ENCODE measurements around the gene CNTNAP2. TPM values are rescaled to one million over a fixed set of nuclear protein-coding genes. Genes with fewer than 3 reads are reported as not detected.

CNTNAP2 gene
- total and polyA plus RNA-seq, 4 donors = not detected

DNA sequence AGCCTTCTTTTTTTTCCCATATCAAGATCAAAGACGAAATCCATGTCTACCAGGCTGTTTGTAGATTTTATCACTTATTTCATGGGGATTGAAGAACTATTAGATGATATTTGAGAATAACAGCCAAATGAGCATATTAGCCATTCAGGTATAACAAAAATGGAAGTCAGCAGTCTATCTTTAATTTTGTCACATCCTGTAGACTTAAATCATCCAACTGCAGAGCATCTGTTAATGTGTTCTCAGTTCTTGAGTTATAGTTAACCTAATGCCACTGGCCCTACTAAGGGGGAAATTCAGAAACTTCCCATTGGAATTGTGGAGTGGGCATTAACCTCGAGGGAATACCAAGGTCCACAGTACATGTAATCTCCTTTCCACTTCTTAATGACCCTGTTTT, 380.1 kb downstream of the CNTNAP2 start:
- Histone ChIP-seq H3K27ac (ENCODE audit: low read depth in 1 of 2, low read length in 2 of 2) (no peak overlapping the region), H3K36me3 (ENCODE audit: control insufficient read depth in 1 of 2, insufficient read depth in 2 of 2, low read length in 1 of 2) (no peaks in the 10 kb centered on the region), H3K9me3 (ENCODE audit: control insufficient read depth, low read length) (no peaks in the 10 kb centered on the region), H3K4me1 (ENCODE audit: control insufficient read depth in 1 of 2, insufficient read depth in 2 of 2, low read length in 2 of 2) (no peaks in the 10 kb centered on the region), H3K4me3 (ENCODE audit: low read length in 2 of 2) (no peak overlapping the region), H3K27me3 (ENCODE audit: control insufficient read depth in 1 of 2, insufficient read depth in 2 of 2, low read length in 1 of 2) (no peaks in the 10 kb centered on the region)
- no peak for DNase-seq
- ATAC-seq (ENCODE audit: low FRiP score) = no peak
- intact Hi-C loops (cut with DNase I) = no loop called here
- WGBS, 2 donors = 57 to 71% methylated on average over 2 of the region's 2 CpGs

- intact Hi-C loops (cut with DNase I) = loop anchor here in 1 of 2 donors (5.0 kb wide), 1 partner anchor 147 kb away; no protein-coding TSS in a partner anchor
- Histone ChIP-seq H3K27ac (ENCODE audit: low read depth in 1 of 2, low read length in 2 of 2) (no peak overlapping the region), H3K36me3 (ENCODE audit: control insufficient read depth in 1 of 2, insufficient read depth in 2 of 2, low read length in 1 of 2) (no peaks in the 10 kb centered on the region), H3K27me3 (ENCODE audit: control insufficient read depth in 1 of 2, insufficient read depth in 2 of 2, low read length in 1 of 2) (no peaks in the 10 kb centered on the region), H3K9me3 (ENCODE audit: control insufficient read depth, low read length) (no peaks in the 10 kb centered on the region), H3K4me1 (ENCODE audit: control insufficient read depth in 1 of 2, insufficient read depth in 2 of 2, low read length in 2 of 2) (no peaks in the 10 kb centered on the region), H3K4me3 (ENCODE audit: low read length in 2 of 2) (no peak overlapping the region)
- no peak for DNase-seq
- ATAC-seq (ENCODE audit: low FRiP score) = no peak
- WGBS, 2 donors = 71 to 73% methylated on average over 2 of the region's 2 CpGs
Observed at GRCh38 chr7:146499970-146500369, 383.4 kb downstream of the CNTNAP2 start.

- no peaks in the 10 kb centered on the region for H3K36me3 ChIP-seq (ENCODE audit: control insufficient read depth in 1 of 2, insufficient read depth in 2 of 2, low read length in 1 of 2)
- DNase-seq (no peak), ATAC-seq (ENCODE audit: low FRiP score) (no peak)
- H3K4me1 ChIP-seq (ENCODE audit: control insufficient read depth in 1 of 2, insufficient read depth in 2 of 2, low read length in 2 of 2) = no peaks in the 10 kb centered on the region
- peaks cover 2% of the 10 kb centered on the region for H3K9me3 ChIP-seq (ENCODE audit: control insufficient read depth, low read length)
- no peak overlapping the region for H3K4me3 ChIP-seq (ENCODE audit: low read length in 2 of 2)
- 90 to 93% methylated on average over 5 of the region's 5 CpGs for WGBS, 2 donors
- intact Hi-C loops (cut with DNase I) = loop anchor here in 1 of 2 donors (5.0 kb wide), 1 partner anchor 143 kb away; no protein-coding TSS in a partner anchor
- H3K27me3 ChIP-seq (ENCODE audit: control insufficient read depth in 1 of 2, insufficient read depth in 2 of 2, low read length in 1 of 2) = no peaks in the 10 kb centered on the region
- no peak overlapping the region for H3K27ac ChIP-seq (ENCODE audit: low read depth in 1 of 2, low read length in 2 of 2)
Observed at GRCh38 chr7:146503844-146504243, 387.2 kb downstream of the CNTNAP2 start.

GRCh38 chr7:146510088-146510680, 393.6 kb downstream of the CNTNAP2 start:
- H3K36me3 ChIP-seq (ENCODE audit: control insufficient read depth in 1 of 2, insufficient read depth in 2 of 2, low read length in 1 of 2) = no peaks in the 10 kb centered on the region
- intact Hi-C loops (cut with DNase I) = no loop called here

GRCh38 chr7:146514304-146514703, 397.7 kb downstream of the CNTNAP2 start:
- intact Hi-C loops (cut with DNase I) = no loop called here
- ATAC-seq (ENCODE audit: low FRiP score) = no peak
- WGBS, 2 donors = 85 to 91% methylated on average over 1 of the region's 1 CpG
- H3K36me3 ChIP-seq (ENCODE audit: control insufficient read depth in 1 of 2, insufficient read depth in 2 of 2, low read length in 1 of 2) = no peaks in the 10 kb centered on the region
- H3K4me3 ChIP-seq (ENCODE audit: low read length in 2 of 2) = no peak overlapping the region
- no peaks in the 10 kb centered on the region for H3K27me3 ChIP-seq (ENCODE audit: control insufficient read depth in 1 of 2, insufficient read depth in 2 of 2, low read length in 1 of 2)
- H3K4me1 ChIP-seq (ENCODE audit: control insufficient read depth in 1 of 2, insufficient read depth in 2 of 2, low read length in 2 of 2) = no peaks in the 10 kb centered on the region
- no peak for DNase-seq
- peaks cover 2% of the 10 kb centered on the region for H3K9me3 ChIP-seq (ENCODE audit: control insufficient read depth, low read length)
- H3K27ac ChIP-seq (ENCODE audit: low read depth in 1 of 2, low read length in 2 of 2) = no peak overlapping the region

More at GRCh38 chr7:146510088-146510680, 393.6 kb downstream of the CNTNAP2 start:
- Histone ChIP-seq H3K9me3 (ENCODE audit: control insufficient read depth, low read length) (peaks cover 3% of the 10 kb centered on the region), H3K27ac (ENCODE audit: low read depth in 1 of 2, low read length in 2 of 2) (no peak overlapping the region), H3K27me3 (ENCODE audit: control insufficient read depth in 1 of 2, insufficient read depth in 2 of 2, low read length in 1 of 2) (no peaks in the 10 kb centered on the region), H3K4me3 (ENCODE audit: low read length in 2 of 2) (no peak overlapping the region), H3K4me1 (ENCODE audit: control insufficient read depth in 1 of 2, insufficient read depth in 2 of 2, low read length in 2 of 2) (no peaks in the 10 kb centered on the region)
- 61 to 71% methylated on average over 1 of the region's 1 CpG for WGBS, 2 donors
- DNase-seq = no peak
- no peak for ATAC-seq (ENCODE audit: low FRiP score)

- WGBS, 2 donors = 61 to 79% methylated on average over 2 of the region's 2 CpGs
- no peak overlapping the region for H3K4me3 ChIP-seq (ENCODE audit: low read length in 2 of 2)
- ATAC-seq (ENCODE audit: low FRiP score) (no peak), DNase-seq (no peak)
- intact Hi-C loops (cut with DNase I) = no loop called here
- peaks cover 2% of the 10 kb centered on the region for H3K9me3 ChIP-seq (ENCODE audit: control insufficient read depth, low read length)
- H3K36me3 ChIP-seq (ENCODE audit: control insufficient read depth in 1 of 2, insufficient read depth in 2 of 2, low read length in 1 of 2) = no peaks in the 10 kb centered on the region
- H3K4me1 ChIP-seq (ENCODE audit: control insufficient read depth in 1 of 2, insufficient read depth in 2 of 2, low read length in 2 of 2) = no peaks in the 10 kb centered on the region
- no peaks in the 10 kb centered on the region for H3K27me3 ChIP-seq (ENCODE audit: control insufficient read depth in 1 of 2, insufficient read depth in 2 of 2, low read length in 1 of 2)
- H3K27ac ChIP-seq (ENCODE audit: low read depth in 1 of 2, low read length in 2 of 2) = no peak overlapping the region
Observed at GRCh38 chr7:146528581-146528980, 412.0 kb downstream of the CNTNAP2 start.

GRCh38 chr7:146539836-146540235, 423.2 kb downstream of the CNTNAP2 start:
- no peaks in the 10 kb centered on the region for H3K4me1 ChIP-seq (ENCODE audit: control insufficient read depth in 1 of 2, insufficient read depth in 2 of 2, low read length in 2 of 2)
- no peak overlapping the region for H3K4me3 ChIP-seq (ENCODE audit: low read length in 2 of 2)
- H3K27ac ChIP-seq (ENCODE audit: low read depth in 1 of 2, low read length in 2 of 2) = no peak overlapping the region
- H3K9me3 ChIP-seq (ENCODE audit: control insufficient read depth, low read length) = no peaks in the 10 kb centered on the region
- 15 to 19% methylated on average over 1 of the region's 1 CpG for WGBS, 2 donors
- no peaks in the 10 kb centered on the region for H3K36me3 ChIP-seq (ENCODE audit: control insufficient read depth in 1 of 2, insufficient read depth in 2 of 2, low read length in 1 of 2)
- DNase-seq = no peak
- no peaks in the 10 kb centered on the region for H3K27me3 ChIP-seq (ENCODE audit: control insufficient read depth in 1 of 2, insufficient read depth in 2 of 2, low read length in 1 of 2)
- intact Hi-C loops (cut with DNase I) = no loop called here
- ATAC-seq (ENCODE audit: low FRiP score) = no peak

- ATAC-seq (ENCODE audit: low FRiP score) (no peak), DNase-seq (no peak)
- Histone ChIP-seq H3K4me3 (ENCODE audit: low read length in 2 of 2) (no peak overlapping the region), H3K36me3 (ENCODE audit: control insufficient read depth in 1 of 2, insufficient read depth in 2 of 2, low read length in 1 of 2) (no peaks in the 10 kb centered on the region), H3K9me3 (ENCODE audit: control insufficient read depth, low read length) (no peaks in the 10 kb centered on the region), H3K27me3 (ENCODE audit: control insufficient read depth in 1 of 2, insufficient read depth in 2 of 2, low read length in 1 of 2) (no peaks in the 10 kb centered on the region), H3K4me1 (ENCODE audit: control insufficient read depth in 1 of 2, insufficient read depth in 2 of 2, low read length in 2 of 2) (no peaks in the 10 kb centered on the region), H3K27ac (ENCODE audit: low read depth in 1 of 2, low read length in 2 of 2) (no peak overlapping the region)
- WGBS, 2 donors = 7 to 16% methylated on average over 2 of the region's 2 CpGs
- intact Hi-C loops (cut with DNase I) = no loop called here
Observed at GRCh38 chr7:146542101-146542500, 425.5 kb downstream of the CNTNAP2 start.

DNA sequence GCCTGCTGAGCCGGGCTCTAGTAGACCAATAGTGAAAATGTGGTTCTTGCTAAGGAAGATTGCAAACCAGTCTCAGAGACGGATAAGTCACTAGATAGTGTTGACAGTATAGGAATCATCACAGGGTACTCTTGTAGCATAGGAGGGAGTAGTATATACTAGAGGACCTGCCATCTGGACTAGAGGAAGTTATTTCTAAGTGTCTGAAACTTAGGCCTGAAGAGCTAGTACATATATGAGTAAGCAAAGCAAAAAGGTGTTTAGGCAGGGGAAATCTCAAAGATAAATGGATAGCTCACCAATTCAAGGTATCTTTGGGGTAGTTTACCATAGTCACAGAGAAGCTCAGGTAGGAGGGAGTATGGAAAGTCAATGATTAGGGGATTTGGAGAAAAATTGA, 428.1 kb downstream of the CNTNAP2 start:
- no peaks in the 10 kb centered on the region for H3K9me3 ChIP-seq (ENCODE audit: control insufficient read depth, low read length)
- ATAC-seq (ENCODE audit: low FRiP score) (no peak), DNase-seq (no peak)
- intact Hi-C loops (cut with DNase I) = no loop called here
- 47 to 51% methylated on average over 2 of the region's 2 CpGs for WGBS, 2 donors
- H3K4me3 ChIP-seq (ENCODE audit: low read length in 2 of 2) = no peak overlapping the region
- H3K27me3 ChIP-seq (ENCODE audit: control insufficient read depth in 1 of 2, insufficient read depth in 2 of 2, low read length in 1 of 2) = no peaks in the 10 kb centered on the region
- H3K27ac ChIP-seq (ENCODE audit: low read depth in 1 of 2, low read length in 2 of 2) = no peak overlapping the region
- H3K4me1 ChIP-seq (ENCODE audit: control insufficient read depth in 1 of 2, insufficient read depth in 2 of 2, low read length in 2 of 2) = no peaks in the 10 kb centered on the region
- no peaks in the 10 kb centered on the region for H3K36me3 ChIP-seq (ENCODE audit: control insufficient read depth in 1 of 2, insufficient read depth in 2 of 2, low read length in 1 of 2)

Measured in aorta (tissue), 5 donors.